Endothelial cell (in vitro differentiated cells): ENCODE data around the gene KCNG2. TPM values are rescaled to one million over a fixed set of nuclear protein-coding genes. Genes with fewer than 3 reads are reported as not detected.

Experiments used
- DNase-seq: peaks from one replicate; pipeline ENCODE4 v3.0.0; 2021; ENCODE audit warnings: low spot score
- H3K27ac Mint-ChIP-seq: one replicate; pipeline ENCODE4 v1.8.0; 2021; ENCODE audit warnings: mixed read lengths, inconsistent platforms; ENCODE audit not compliant: unreplicated experiment
- H3K27me3 Mint-ChIP-seq: one replicate; pipeline ENCODE4 v1.8.0; 2021; ENCODE audit warnings: mild to moderate bottlenecking, moderate library complexity, mixed read lengths, inconsistent platforms; ENCODE audit not compliant: unreplicated experiment
- H3K36me3 Mint-ChIP-seq: one replicate; pipeline ENCODE4 v1.8.0; 2021; ENCODE audit warnings: mild to moderate bottlenecking, low read depth, mixed read lengths, inconsistent platforms; ENCODE audit not compliant: unreplicated experiment
- H3K4me1 Mint-ChIP-seq: one replicate; pipeline ENCODE4 v1.8.0; 2021; ENCODE audit warnings: mild to moderate bottlenecking, mixed read lengths, inconsistent platforms; ENCODE audit not compliant: unreplicated experiment
- H3K4me3 Mint-ChIP-seq: one replicate; pipeline ENCODE4 v1.8.0; 2021; ENCODE audit warnings: mild to moderate bottlenecking, mixed read lengths, inconsistent platforms; ENCODE audit not compliant: unreplicated experiment
- H3K9me3 Mint-ChIP-seq: one replicate; pipeline ENCODE4 v1.8.0; 2021; ENCODE audit warnings: mixed read lengths, inconsistent platforms; ENCODE audit not compliant: unreplicated experiment
- total RNA-seq: library from RNA; stranded (reverse); fragmentation: NEBNext Ultra II Directional; extraction: Animal tissue kit (Norgen Biotek cat#: 25700); gene quantifications from one replicate; pipeline ENCODE4 v1.2.1, GENCODE V29; 2021; ENCODE audit not compliant: unreplicated experiment
- TF ChIP-seq, protein P1 (sequence below): fragments of 200-600 bp; sonication (generic); IDR thresholded peaks from one replicate; pipeline ENCODE4 v1.5.0; 2021; ENCODE audit warnings: antibody characterized with exemption; ENCODE audit not compliant: unreplicated experiment

Gene KCNG2
- total RNA-seq, 1 donor from 2014 or later: 0.56 TPM

DNA sequence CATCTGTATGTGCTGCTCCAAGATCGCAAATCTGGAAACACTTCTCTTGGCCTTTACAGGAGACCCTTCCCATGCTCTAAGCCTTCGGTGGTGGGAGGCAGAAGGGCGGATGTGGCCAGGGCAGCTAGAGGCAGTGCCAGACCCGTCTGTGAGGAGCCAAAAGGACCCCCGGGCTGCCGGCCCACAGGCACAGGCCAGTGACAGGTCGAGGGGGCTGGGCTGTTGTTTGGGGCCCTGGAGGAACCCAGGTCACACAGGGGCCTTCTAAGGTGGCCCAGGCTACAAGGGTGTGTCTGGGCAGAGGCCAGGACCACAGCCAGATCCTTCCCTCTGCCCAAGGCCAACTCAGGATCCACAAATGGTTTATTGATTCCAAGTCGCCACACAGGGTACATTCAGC is 104.3 kb downstream of the KCNG2 start:
- TF ChIP-seq, protein P1, sequence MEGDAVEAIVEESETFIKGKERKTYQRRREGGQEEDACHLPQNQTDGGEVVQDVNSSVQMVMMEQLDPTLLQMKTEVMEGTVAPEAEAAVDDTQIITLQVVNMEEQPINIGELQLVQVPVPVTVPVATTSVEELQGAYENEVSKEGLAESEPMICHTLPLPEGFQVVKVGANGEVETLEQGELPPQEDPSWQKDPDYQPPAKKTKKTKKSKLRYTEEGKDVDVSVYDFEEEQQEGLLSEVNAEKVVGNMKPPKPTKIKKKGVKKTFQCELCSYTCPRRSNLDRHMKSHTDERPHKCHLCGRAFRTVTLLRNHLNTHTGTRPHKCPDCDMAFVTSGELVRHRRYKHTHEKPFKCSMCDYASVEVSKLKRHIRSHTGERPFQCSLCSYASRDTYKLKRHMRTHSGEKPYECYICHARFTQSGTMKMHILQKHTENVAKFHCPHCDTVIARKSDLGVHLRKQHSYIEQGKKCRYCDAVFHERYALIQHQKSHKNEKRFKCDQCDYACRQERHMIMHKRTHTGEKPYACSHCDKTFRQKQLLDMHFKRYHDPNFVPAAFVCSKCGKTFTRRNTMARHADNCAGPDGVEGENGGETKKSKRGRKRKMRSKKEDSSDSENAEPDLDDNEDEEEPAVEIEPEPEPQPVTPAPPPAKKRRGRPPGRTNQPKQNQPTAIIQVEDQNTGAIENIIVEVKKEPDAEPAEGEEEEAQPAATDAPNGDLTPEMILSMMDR: no peak
- Mint-ChIP-seq H3K4me1 (no peaks in the 10 kb centered on the region), H3K36me3 (peaks cover 46% of the 10 kb centered on the region), H3K4me3 (peak overlapping the region; percentile 75), H3K27ac (peak overlapping the region; percentile 81), H3K9me3 (peaks cover 21% of the 10 kb centered on the region), H3K27me3 (peaks cover 18% of the 10 kb centered on the region)
- DNase-seq: no peak

DNA sequence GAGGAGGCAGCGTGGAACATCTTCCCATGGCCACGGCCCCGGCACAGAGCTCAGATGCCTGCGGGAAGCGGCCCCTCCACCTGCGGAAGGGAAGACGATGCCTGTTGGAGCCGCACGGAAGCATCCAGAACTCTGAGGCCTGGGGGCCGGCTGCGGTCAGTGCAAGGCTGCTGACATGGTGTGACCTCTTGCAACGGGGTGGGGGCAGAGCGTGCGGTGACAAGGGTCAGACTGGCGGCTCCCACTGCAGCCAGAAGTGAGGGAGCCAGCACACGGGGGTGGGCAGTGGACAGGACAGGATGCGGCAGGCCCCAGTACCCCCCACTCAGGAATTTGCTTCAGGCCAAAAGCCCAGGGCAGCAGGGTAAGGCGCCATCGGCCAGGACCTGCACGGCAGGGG is 104.9 kb downstream of the KCNG2 start:
- peaks cover 41% of the 10 kb centered on the region for H3K36me3 Mint-ChIP-seq
- TF ChIP-seq, protein P1: no peak
- peaks cover 16% of the 10 kb centered on the region for H3K9me3 Mint-ChIP-seq
- DNase-seq: no peak
- peaks cover 13% of the 10 kb centered on the region for H3K27me3 Mint-ChIP-seq
- H3K4me3 Mint-ChIP-seq: peak overlapping the region; percentile 62
- no peaks in the 10 kb centered on the region for H3K4me1 Mint-ChIP-seq
- H3K27ac Mint-ChIP-seq: no peak overlapping the region

DNA sequence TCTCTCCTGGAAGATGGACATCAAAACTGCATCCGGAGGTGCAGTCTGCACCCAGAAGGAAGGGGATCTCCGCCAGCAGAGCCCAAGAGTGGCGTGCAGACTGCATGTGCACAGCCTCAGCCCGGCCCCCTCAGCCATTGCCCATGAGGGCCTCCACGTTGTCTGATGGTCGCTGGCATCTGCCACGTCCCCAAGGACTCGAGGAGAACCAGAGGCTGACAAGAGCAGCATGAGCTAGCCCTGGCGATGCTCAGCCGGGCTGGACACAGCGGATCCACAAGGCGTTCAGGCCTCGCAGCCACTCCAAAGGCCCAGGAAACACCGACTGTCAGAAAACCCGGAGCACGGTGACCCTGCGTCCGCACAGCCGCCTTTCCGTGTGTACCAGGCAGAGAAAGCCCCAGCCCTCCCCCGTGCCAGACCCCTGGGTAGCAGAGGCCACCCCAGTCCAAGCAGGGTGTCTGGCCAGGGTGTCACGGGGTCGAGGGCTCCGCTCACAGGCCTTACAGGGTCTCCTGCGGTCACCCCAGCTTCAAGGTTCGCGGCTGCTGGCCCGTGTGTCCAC is 105.4 kb downstream of the KCNG2 start:
- Mint-ChIP-seq H3K4me1 (no peaks in the 10 kb centered on the region), H3K9me3 (peaks cover 10% of the 10 kb centered on the region), H3K27me3 (peaks cover 13% of the 10 kb centered on the region), H3K36me3 (peaks cover 43% of the 10 kb centered on the region), H3K4me3 (no peak overlapping the region), H3K27ac (no peak overlapping the region)
- no peak for DNase-seq
- TF ChIP-seq, protein P1: no peak

DNA sequence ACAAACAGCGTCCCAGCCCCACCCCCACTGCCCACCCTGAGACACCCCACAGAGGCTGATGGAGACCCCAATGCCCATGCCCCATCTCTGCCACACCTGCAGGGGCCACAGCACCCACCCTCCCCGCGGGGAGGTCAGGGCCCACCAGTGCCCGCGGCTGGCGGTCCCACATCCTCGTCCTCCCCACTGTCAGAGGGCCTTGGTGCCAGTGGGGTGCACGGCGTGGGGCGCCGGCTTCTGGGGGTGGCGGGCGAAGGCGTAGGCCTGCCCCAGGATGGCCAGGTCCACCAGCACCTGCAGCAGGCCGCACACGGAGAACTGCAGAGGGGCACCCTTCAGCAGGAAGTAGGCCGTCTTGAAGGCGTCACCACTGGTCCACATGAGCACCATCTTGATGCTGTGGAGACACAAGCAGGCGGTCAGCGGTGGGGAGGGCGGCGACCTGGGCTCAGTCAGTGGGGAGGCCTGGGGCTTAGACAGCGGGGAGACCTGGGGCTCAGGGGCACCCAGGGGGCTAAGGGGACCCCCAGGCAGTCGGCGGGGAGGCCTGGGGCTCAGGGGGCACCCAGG is 106.1 kb downstream of the KCNG2 start:
- Mint-ChIP-seq H3K27ac (no peak overlapping the region), H3K4me1 (no peaks in the 10 kb centered on the region), H3K27me3 (peaks cover 11% of the 10 kb centered on the region), H3K9me3 (peaks cover 10% of the 10 kb centered on the region), H3K36me3 (peaks cover 42% of the 10 kb centered on the region), H3K4me3 (no peak overlapping the region)
- TF ChIP-seq, protein P1: no peak
- no peak for DNase-seq

DNA sequence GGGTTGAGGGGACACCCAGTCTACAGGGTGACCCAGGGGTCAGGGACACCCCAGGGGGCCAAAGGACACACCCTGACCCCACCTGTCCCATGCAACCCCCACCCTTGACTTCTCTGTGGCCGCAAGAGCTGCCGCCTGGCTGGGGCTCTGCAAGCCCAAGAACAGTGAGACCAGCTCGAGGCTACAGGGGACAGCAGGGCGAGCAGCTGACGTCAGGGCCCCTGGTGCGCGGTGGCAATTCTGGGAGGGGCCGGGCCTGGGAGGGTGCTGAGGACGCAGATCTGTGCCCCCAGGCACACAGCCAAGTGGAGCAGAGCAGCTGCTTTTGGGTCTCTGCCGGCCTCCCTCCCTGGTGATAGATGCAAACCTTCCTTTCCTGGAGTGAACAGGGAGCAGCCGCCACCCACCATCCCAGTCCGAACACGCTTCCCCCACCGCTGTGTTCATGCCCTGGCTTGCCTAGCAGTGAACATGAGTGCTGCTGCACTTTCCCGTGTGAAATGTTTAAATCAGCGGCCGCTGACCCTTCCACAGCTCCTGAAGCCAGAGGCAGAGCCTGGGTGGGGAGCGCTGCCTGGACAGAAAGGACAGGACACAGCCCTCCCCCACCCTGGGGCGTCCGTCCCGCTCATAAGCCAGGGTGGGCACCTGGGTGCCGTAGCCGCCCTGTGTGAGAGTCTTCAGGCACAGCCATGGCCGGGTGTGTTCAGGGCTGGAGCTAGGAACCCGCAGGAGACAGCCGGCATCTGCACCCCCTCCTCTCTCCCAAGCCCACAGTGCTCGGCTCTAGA is 106.8 kb downstream of the KCNG2 start:
- no peak overlapping the region for H3K27ac Mint-ChIP-seq
- no peak for DNase-seq
- peaks cover 47% of the 10 kb centered on the region for H3K36me3 Mint-ChIP-seq

More for the DNA sequence above, 106.8 kb downstream of the KCNG2 start:
- H3K4me1 Mint-ChIP-seq: no peaks in the 10 kb centered on the region
- TF ChIP-seq, protein P1: no peak
- H3K27me3 Mint-ChIP-seq: peaks cover 11% of the 10 kb centered on the region
- H3K9me3 Mint-ChIP-seq: peaks cover 10% of the 10 kb centered on the region
- no peak overlapping the region for H3K4me3 Mint-ChIP-seq
